HG03558 (cell line): Measurements from ENCODE around the gene PIK3R5.

ENCODE experiments used
- ATAC-seq: cut with Tn5 transposase; IDR thresholded peaks from one replicate; pipeline ENCODE4 v1.9.1; 2021; ENCODE audit warnings: moderate number of reproducible peaks; ENCODE audit not compliant: unreplicated experiment; ENCODE audit errors: extremely low read depth

The PIK3R5 gene

DNA sequence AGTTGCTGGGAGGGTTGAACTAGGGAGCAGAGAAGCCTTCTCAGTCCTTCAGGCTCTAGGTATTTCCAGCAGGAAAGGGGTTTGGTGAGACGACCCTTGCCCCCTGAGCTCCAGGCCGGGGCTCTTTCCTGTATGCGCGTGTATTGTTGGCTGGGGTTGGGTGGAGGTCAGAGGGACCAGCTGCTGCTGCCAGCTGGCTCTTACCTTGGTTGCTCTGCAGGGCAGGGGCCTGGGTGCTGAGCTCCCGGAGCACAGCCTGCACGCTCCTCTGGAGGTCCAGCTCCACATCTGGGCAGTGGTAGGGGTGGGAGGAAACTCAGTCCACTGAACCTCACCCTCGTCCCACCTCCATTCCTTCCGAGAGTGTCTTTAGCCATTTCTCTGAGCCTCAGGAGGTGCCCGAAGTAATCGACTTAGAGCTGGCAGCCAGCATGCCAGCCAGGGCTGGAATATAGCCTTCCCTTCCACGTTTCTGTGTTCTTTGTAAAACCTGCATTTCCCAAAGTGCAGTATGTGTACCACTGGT is 126.0 kb downstream of the PIK3R5 start:
- no peak for ATAC-seq

DNA sequence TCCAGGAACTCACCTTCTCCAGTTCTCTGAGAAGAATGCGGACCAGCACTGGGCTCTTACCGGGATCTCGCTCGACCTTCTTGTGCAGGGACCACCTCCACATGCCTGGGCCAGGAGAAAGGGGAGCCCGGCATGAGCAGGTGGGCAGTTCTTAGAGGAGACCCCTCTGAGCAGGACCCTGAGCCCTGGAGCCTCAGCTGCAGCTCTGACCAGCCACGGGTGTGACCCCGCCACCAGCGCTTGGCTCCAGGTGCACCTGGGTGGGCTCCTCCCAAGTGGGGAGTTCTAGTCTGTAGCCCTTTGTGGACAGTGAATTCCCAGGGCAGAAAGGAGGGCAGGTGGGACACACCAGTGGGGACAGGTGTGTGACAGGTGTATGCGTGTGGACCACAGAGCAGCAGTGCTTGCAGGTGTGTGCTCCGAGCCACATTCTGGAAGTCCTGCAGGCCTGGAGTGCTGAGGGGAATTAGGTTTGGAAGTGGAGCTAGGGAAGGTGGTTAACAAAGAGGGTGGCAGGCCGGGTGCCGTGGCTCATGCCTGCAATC is 126.9 kb downstream of the PIK3R5 start:
- no peak for ATAC-seq

DNA sequence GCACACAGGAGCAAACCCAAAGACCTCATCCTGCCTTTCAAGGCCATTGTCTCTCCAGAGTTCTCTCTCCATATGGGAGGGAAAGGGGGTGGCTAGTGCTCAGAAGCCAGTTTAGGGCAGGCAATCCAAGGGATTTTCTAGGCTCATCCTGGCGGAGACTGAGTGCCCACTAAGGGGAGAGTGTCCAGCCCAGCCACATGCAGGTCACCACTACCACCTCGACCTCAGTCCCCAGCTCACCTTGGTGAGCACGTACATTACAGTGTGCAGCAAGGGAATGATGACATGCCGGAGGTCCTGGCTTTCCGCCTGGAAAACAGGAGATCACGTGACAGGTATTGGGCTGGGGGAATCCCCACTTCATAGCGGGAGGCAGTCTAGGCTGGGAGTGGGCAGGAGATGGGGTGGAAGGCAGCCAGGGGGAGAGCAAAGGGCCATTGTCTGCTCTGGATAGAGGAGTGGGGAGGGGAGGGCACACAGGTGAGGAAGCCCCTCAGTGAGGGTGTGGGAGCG is 127.9 kb downstream of the PIK3R5 start:
- no peak for ATAC-seq

DNA sequence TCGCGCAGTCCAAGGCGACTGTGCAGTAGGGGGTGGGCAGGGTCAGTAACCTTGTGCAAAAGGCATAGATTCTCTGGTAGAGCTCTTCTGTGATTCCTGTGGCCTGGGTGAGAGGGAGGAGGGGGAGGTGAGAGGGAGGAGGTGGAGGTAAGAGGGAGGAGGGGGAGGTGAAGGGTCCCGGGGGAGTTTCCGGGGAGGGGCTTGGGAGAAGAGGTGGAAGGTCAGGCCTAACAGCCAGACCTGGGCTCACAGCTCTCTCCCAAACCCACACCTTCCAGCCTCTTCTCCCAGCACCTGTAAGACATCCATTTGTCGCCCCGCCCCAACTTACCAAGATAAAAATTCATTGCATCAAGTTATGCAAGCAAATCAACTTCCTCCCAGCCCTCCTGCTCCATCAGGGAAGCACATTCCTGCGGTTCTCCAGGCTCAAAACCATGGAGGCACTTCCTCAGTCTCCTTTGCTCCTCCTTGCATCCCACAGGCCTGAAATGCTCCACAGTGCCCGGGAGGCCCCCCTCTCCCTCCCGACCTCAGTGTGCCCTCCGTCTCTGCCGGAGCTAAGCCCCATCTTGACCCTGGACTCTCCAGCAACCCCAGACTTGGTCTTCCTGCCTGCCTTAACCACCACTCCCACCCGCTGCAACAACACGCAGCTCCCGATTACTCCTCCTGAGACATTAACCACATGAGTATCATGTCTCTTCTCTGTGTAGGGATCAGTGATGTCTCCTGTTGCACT is 128.5 kb downstream of the PIK3R5 start:
- no peak for ATAC-seq

DNA sequence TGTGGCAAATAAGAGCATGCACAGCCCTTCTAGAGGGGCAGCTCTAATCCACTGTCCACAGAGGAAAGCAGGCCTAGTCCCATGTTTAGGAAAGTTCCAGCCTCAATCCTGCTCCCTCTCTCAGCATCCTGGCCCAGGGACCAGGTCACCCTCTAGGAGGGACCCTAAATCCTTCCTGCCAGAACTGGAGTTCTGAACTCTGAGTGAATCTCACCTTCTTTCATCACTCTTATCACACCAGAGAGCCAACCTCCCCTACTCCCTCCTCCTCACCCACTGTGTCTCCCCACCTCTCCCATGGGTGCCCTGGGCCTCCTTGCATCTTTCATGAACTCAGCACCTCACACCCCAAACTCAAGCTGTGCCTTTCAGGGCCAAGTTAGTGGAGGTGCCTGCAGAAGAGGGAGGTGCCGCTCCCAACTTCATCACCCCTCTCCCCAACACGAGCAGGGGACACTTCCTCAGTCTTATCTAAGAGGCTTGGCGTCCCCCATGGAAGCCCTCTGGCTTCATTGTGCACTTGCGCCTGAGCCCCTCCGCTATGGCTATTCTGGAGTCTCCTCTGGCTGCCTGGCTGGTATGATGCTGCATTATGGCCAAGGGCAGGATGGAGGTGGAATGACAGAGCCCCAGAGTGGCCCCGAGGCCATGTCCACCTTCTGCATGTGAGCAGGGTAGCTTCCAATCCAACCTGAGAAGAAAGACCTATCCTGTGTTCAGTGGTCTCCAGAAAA is 129.7 kb downstream of the PIK3R5 start:
- no peak for ATAC-seq

DNA sequence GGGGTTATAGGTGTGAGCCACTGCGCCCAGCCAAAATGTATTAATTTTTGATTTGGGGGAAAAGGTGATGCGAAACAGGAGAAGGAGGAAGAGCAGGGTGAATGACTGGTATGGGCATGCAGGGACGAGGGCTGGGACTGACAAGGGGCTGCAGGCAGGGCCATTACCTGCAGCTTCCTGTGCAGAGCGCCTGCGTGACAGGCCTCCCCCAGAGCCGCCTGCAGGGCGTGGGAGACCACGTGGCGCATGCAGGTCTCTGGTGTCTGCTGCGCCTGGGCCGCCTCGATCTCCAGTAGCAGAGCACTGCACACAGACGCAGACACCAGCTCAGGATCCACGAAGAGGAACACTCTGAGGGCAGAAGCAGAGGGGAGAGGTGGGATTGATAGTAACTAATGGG is 130.4 kb downstream of the PIK3R5 start:
- no peak for ATAC-seq

DNA sequence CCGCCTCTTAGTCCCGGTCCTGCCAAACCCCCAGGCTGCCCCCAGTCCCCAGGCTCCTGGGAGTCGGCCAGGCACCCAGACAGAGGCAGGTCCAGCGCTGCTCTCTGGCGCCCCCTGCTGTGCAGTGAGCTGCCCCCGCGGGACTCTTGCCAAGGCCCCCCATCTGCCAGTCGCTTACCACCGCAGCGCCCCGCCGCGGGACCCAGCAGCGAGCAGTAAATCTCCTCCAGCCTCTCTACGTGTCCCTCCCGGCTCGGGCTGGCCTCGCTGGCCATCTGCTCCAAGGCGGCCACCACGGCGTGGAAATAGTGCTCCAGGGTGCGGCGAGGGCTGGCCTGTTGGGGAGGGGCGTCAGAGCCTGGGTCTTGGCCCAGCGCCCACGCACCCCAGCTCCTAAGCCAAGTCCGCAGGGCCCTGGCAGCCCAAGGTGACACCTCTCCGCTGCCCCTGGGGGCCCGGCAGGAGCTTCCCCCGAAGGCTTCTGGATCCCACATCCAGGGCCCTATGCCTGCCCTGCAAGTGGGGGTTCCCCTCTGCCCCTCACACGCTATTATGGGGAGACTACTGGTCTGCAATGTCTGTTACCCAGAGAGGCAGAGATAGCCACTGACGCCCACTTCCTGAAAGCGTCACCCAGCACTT is 132.7 kb downstream of the PIK3R5 start:
- ATAC-seq, result no peak

DNA sequence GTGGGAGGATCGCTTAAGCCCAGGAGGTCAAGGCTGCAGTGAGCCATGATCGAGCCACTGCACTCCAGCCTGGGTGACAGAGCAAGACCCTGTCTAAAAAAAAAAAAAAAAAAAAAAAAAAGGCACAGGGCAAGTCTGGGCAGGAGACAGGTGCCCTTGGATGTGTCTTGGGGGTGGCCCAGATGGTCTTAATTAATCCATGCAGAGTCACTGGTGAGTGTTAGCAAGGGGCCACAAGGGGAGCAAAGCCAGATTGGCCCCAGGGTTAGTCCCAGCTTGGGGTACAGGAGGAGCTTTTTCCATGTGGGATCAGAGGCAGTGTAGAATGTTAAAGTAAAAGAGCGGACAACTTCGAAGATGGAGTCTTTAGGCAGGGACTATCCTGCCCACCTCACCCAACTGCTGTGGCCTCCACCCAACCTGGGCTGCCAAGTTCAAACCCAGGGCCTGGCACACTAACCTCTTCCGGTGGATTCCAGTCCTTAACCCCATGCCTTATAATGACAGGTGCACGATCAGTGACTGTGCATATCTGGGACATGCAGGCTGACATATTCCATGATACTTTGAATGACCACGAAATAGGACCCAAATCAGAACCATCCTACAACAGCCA is 134.2 kb downstream of the PIK3R5 start:
- ATAC-seq, result no peak

DNA sequence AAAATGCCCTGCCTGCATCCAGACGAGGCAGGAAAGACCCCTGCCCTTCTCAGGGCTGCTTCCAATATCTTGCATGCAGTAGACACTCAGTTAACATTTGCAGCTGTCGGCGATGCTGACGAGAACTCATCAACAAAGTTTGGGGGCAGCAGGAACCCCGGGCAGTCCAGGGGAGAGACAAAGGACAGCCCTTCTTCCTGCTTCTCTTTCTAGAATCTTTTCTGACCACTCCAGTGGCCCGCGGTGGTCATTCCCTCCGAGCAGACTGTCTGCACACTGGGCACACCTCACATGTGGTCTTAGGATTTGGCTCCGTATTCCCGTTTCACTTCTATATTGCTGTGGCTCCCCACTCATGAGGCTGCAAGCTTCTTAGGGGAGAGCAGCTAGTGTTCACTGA is 135.4 kb downstream of the PIK3R5 start:
- ATAC-seq, result no peak

DNA sequence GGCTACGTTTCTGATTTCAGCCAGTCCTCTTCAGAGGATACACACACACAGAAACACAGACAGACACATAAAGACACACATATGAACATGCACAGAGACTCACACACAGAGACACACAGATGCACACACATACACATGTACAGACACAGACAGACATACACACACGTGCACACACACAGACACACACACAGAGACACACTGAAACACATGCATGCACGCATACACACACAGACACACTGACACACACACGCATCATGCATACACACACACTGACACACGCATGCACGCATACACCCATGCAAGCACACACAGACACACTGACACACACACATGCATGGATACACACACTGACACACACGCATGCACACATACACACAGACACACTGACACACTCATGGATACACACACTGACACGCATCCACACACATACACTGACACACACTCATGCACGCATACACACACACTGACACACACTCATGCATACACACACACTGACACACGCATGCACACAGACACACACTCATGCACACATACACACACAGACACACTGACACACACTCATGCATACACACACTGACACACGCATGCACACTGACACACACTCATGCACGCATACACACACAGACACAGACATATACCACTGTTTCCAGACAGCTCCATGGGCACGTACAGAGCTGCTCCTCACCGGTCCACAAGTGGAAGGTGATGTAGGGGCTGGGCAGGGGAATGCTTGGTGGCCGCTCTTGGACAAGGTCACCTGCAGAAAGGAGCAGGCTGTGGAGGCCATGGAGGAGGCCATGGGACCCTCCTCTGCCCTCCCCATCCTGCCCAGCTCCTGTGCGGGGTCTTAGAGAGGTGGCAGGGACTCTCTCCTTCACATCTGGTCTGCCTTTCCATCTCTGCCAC is 136.2 kb downstream of the PIK3R5 start:
- no peak for ATAC-seq
